Neural progenitor cell (in vitro differentiated cells): ENCODE measurements around the gene ARHGAP15.

Experiments used
- CTCF ChIP-seq: fragments of 200-600 bp; sonication (generic); IDR thresholded peaks from 2 replicates; pipeline ENCODE4 v1.5.1; 2017; ENCODE audit warnings: antibody characterized with exemption, mild to moderate bottlenecking
- EZH2phosphoT487 ChIP-seq: fragments of 200-600 bp; sonication (generic); IDR thresholded peaks from 2 replicates; pipeline ENCODE4 v1.6.1; 2017; ENCODE audit warnings: antibody characterized with exemption

GRCh38 chr2:143489145-143489544, 359.9 kb downstream of the ARHGAP15 start:
- TF ChIP-seq CTCF (no peak), EZH2phosphoT487 (no peak)
